GM12878 (cell line): ENCODE data around the gene APOLD1. TPM values are rescaled to one million over a fixed set of nuclear protein-coding genes. Genes with fewer than 3 reads are reported as not detected.
A peak's percentile ranks its signal among the peaks of the same experiment; 100 is the strongest.

ENCODE experiments used
- ATAC-seq: fragments of 200-7000 bp; cut with Tn5 transposase; 3 replicates; pipeline ENCODE4 v1.9.1; 2020; ENCODE audit warnings: mild to moderate bottlenecking, moderate library complexity
- BruUV-seq: library from RNA; stranded (reverse); fragments of 400-500 nt; replicated peaks from 2 replicates; lab custom pipeline; 2021; lab: Mats Ljungman, UMichigan
- CTCF ChIA-PET: fragments of 300-600 bp; sonication (Branson Sonifier 250); formaldehyde crosslinking; extraction: SDS; loops from one replicate; lab custom pipeline; 2021; ENCODE audit warnings: inconsistent platforms; lab: Yijun Ruan, JAX
- POLR2A ChIA-PET: fragments of 350-600 bp; formaldehyde crosslinking; extraction: SDS; loops from one replicate; lab custom pipeline; 2021; ENCODE audit warnings: inconsistent platforms; lab: Charles Lee
- RAD21 ChIA-PET: fragments of 300-600 bp; sonication (Branson Sonifier 250); formaldehyde crosslinking; loops from one replicate; lab custom pipeline; 2023; ENCODE audit warnings: antibody characterized with exemption; ENCODE audit not compliant: unreplicated experiment; lab: Charles Lee
- SMC1A ChIA-PET: fragments of 300-600 bp; sonication (Branson Sonifier 250); formaldehyde crosslinking; loops from one replicate; lab custom pipeline; 2023; ENCODE audit not compliant: unreplicated experiment, uncharacterized antibody; lab: Charles Lee
- DNase-seq: peaks from one replicate; pipeline ENCODE4 v3.0.0-alpha.2; 2011; ENCODE audit warnings: low read depth, low spot score
- FAIRE-seq: peaks from 3 replicates; lab custom pipeline; 2011; peaks lifted over from hg19 to GRCh38; lab: Jason Lieb, UNC
- H2AFZ ChIP-seq: 2 replicates; pipeline ENCODE4 v1.6.0; 2011; ENCODE audit warnings: low read depth, low read length, control low read depth; ENCODE audit not compliant: control insufficient read depth
- H3K27ac ChIP-seq: 2 replicates; pipeline ENCODE4 v1.5.1; 2011; ENCODE audit warnings: control low read depth; ENCODE audit not compliant: control insufficient read depth, insufficient read depth
- H3K27me3 ChIP-seq, 2 experiments: replicated peaks in 1 of 2; 2 replicates each; pipeline versions ENCODE4 v1.6.0 to v1.6.1; 2011; ENCODE audit warnings: low read length in 1 of 2; ENCODE audit not compliant: control insufficient read depth in 2 of 2, insufficient read depth in 2 of 2
- H3K36me3 ChIP-seq, 2 experiments: 2 replicates each; pipeline ENCODE4 v1.5.1; 2011; ENCODE audit warnings: low read length in 1 of 2; ENCODE audit not compliant: control insufficient read depth in 2 of 2, insufficient read depth in 2 of 2
- H3K4me1 ChIP-seq: 2 replicates; pipeline ENCODE4 v1.6.1; 2011; ENCODE audit warnings: mild to moderate bottlenecking, low read length, moderate library complexity, mixed read lengths; ENCODE audit not compliant: control insufficient read depth, insufficient read depth
- H3K4me2 ChIP-seq: 2 replicates; pipeline ENCODE4 v1.6.0; 2011; ENCODE audit warnings: control low read depth; ENCODE audit not compliant: control insufficient read depth, insufficient read depth
- H3K4me3 ChIP-seq: fragments of 200-600 bp; sonication (generic); 2 replicates; pipeline ENCODE4 v1.5.1; 2016
- H3K79me2 ChIP-seq: 2 replicates; pipeline ENCODE4 v1.6.0; 2011; ENCODE audit warnings: low read length; ENCODE audit not compliant: control insufficient read depth, insufficient read depth
- H3K9ac ChIP-seq: 2 replicates; pipeline ENCODE4 v1.8.0; 2011; ENCODE audit warnings: low read length, control low read depth, mixed read lengths; ENCODE audit not compliant: control insufficient read depth, insufficient read depth
- H3K9me3 ChIP-seq: replicated peaks from 3 replicates; pipeline ENCODE4 v1.5.1; 2011; ENCODE audit warnings: mild to moderate bottlenecking, low read length; ENCODE audit not compliant: control insufficient read depth, insufficient read depth
- H4K20me1 ChIP-seq: 2 replicates; pipeline ENCODE4 v1.6.0; 2011; ENCODE audit not compliant: control insufficient read depth, insufficient read depth
- SMAD5 ChIP-seq: IDR thresholded peaks from 2 replicates; pipeline ENCODE4 v1.6.1; 2016; ENCODE audit warnings: antibody characterized with exemption, low read depth
- SMC3 ChIP-seq: IDR thresholded peaks from 2 replicates; pipeline ENCODE4 v1.6.1; 2011; ENCODE audit warnings: low read length, improper control_type of control experiment, borderline replicate concordance
- SREBF2 ChIP-seq: IDR thresholded peaks from 2 replicates; pipeline ENCODE4 v1.6.1; 2012; ENCODE audit warnings: mild to moderate bottlenecking, low read length
- STAT3 ChIP-seq: IDR thresholded peaks from 2 replicates; pipeline ENCODE4 v1.6.1; 2011; ENCODE audit warnings: low read depth, low read length, improper control_type of control experiment
- TARDBP ChIP-seq: IDR thresholded peaks from 2 replicates; pipeline ENCODE4 v1.6.1; 2016; ENCODE audit warnings: borderline replicate concordance
- WGBS: methylation state at CpG from one replicate; pipeline ENCODE4 v1.1.6; 2016; ENCODE audit warnings: low lambda C conversion rate; ENCODE audit not compliant: insufficient replicate concordance, insufficient coverage; ENCODE audit errors: missing lambda C conversion rate; 5-methylcytosine and 5-hydroxymethylcytosine counted together
- in situ Hi-C: fragments of 300-500 bp; cut with MboI; formaldehyde crosslinking; loops from 9 replicates; pipeline ENCODE4 v1.14.3; 2018; ENCODE audit warnings: mixed read lengths
- intact Hi-C: fragments of 100-400 bp; cut with micrococcal nuclease; formaldehyde crosslinking; loops from one replicate; pipeline ENCODE4 v1.14.2; 2022; ENCODE audit not compliant: unreplicated experiment
- polyA plus RNA-seq, 11 experiments: library from polyadenylated mRNA; depleted of rRNA in 4 of 11; unstranded in 6 of 11; stranded (reverse) in 5 of 11; fragments of >200 nt; fragmentation: Nextera tagmentation in 4 of 11; fragmentation: Illumina TruSeq in 1 of 11; extraction: Ambion mirVana in 4 of 11; extraction: Trizol in 1 of 11; gene quantifications; 1 replicate in 1 of 11; 2 replicates in 10 of 11; pipeline versions ENCODE4 v1.2.1 to v1.2.3, GENCODE V29; 2011 to 2016; ENCODE audit warnings: inconsistent platforms in 2 of 11, missing spikeins in 2 of 11, low read depth in 1 of 11
- total RNA-seq, 4 experiments: library from RNA; depleted of rRNA in 3 of 4; stranded (reverse); fragments of >200 nt in 3 of 4; fragmentation: Illumina TruSeq in 1 of 4; extraction: Trizol in 1 of 4; gene quantifications; 2 replicates each; pipeline versions ENCODE4 v1.2.1 to v1.2.3, GENCODE V29; 2013 to 2021
- TF ChIP-seq, protein P1 (sequence below): IDR thresholded peaks from 2 replicates; pipeline ENCODE4 v1.6.1; 2011; ENCODE audit warnings: borderline replicate concordance, low read depth, mild to moderate bottlenecking, moderate library complexity, low read length; ENCODE audit not compliant: insufficient read depth, poor library complexity, severe bottlenecking

APOLD1 gene
- total and polyA plus RNA-seq, 10 of the 15 experiments (the other 5 are each of a cell fraction or from before 2014, with no cell fraction given) = 1.1 to 8.9 (median 4.2) TPM

DNA sequence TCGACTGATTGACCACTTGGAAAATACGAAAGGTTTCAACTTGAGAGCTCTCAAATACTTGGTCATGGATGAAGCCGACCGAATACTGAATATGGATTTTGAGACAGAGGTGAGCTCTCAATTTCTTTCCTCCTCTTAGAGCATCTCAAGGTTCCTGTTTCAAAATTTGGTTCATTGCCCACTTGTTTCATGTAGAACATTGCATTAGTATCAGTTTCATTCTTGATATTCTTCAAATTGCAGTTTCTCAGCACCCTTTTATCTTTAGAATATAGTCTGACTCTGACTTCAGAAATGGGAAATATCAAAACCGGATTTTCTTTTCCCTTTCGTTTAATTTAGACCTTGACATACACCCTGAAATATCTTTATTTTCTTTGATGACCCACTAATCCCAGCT lies 36.5 kb downstream of the APOLD1 start (continued):
- TF ChIP-seq SREBF2 (no peak), STAT3 (no peak), SMAD5 (no peak)

DNA sequence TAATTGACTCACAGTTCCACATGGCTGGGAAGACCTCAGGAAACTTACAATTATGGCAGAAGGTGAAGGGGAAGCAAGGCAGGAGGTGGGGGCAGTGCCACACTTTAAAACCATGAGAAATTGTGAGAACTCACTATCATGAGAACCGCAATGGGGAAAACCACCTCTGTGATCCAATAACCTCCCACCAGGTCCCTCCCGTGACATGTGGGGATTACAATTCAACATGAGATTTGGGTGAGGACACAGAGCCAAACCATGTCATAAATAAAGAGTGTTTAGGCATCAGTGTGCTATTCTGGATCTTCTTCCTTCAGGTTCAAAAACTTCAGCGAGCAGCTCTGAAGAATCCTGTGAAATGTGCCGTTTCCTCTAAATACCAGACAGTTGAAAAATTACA lies 37.4 kb downstream of the APOLD1 start:
- Histone ChIP-seq H3K9ac (no peak overlapping the region), H2AFZ (no peak overlapping the region), H3K79me2 (peaks cover 30% of the 10 kb centered on the region), H3K27me3 (no peaks in the 10 kb centered on the region), H3K9me3 (no peaks in the 10 kb centered on the region), H3K36me3 (peaks cover 13 to 66% of the 10 kb centered on the region in 2 experiments), H3K4me2 (no peak overlapping the region), H4K20me1 (peaks cover 3% of the 10 kb centered on the region; the same call in 1 of the 2 replicates), H3K27ac (peak overlapping the region; percentile 70; the same call in 1 of the 2 replicates), H3K4me3 (no peak overlapping the region), H3K4me1 (peaks cover 14% of the 10 kb centered on the region)
- FAIRE-seq = no peak
- in situ Hi-C loops (loop anchor here (25.0 kb wide), 1 partner anchor 1964 kb away; no protein-coding TSS in a partner anchor), intact Hi-C loops (no loop called here)
- TF ChIP-seq TARDBP = no peak
- TF ChIP-seq, protein P1, sequence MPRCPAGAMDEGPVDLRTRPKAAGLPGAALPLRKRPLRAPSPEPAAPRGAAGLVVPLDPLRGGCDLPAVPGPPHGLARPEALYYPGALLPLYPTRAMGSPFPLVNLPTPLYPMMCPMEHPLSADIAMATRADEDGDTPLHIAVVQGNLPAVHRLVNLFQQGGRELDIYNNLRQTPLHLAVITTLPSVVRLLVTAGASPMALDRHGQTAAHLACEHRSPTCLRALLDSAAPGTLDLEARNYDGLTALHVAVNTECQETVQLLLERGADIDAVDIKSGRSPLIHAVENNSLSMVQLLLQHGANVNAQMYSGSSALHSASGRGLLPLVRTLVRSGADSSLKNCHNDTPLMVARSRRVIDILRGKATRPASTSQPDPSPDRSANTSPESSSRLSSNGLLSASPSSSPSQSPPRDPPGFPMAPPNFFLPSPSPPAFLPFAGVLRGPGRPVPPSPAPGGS = peak; percentile 15
- TF ChIP-seq SMC3 = no peak
- CTCF ChIA-PET = interaction anchor here (12.6 kb wide), 1 partner anchor 35 kb away, joined by 136 read pairs; no protein-coding TSS in a partner anchor
- POLR2A ChIA-PET = no interaction called here
- ATAC-seq = no peak
- DNase-seq = no peak
- SMC1A ChIA-PET = interaction anchor here (1.4 to 2.5 kb wide), 5 partner anchors 8 to 34 kb away, joined by 4 to 14 read pairs (median 5); no protein-coding TSS in a partner anchor
- no TSS peak for BruUV-seq
- RAD21 ChIA-PET = interaction anchor here (1.4 kb wide), 1 partner anchor 9 kb away, joined by 4 read pairs; no protein-coding TSS in a partner anchor
- WGBS = 97% methylated on average over 4 of the region's 4 CpGs
